A549 (cell line): ENCODE results near the gene SIGLEC9. TPM values are rescaled to one million over a fixed set of nuclear protein-coding genes. Genes with fewer than 3 reads are reported as not detected.

Experiments
- ATAC-seq, 2 experiments: fragments of 200-7000 bp in 1 of 2; fragments of >200 bp in 1 of 2; cut with Nextera tagmentation in 1 of 2; cut with Tn5 transposase in 1 of 2; 3 replicates each; pipeline versions ENCODE4 v1.8.0 to v1.9.1; 2018 to 2020; ENCODE audit warnings: mild to moderate bottlenecking in 1 of 2, moderate library complexity in 1 of 2
- CTCF ChIA-PET: fragments of 300-600 bp; sonication (Branson Sonifier 250); formaldehyde crosslinking; extraction: SDS; loops from one replicate; lab custom pipeline; 2021; ENCODE audit warnings: antibody characterized with exemption, inconsistent platforms; lab: Yijun Ruan, JAX
- POLR2A ChIA-PET: fragments of 350-600 bp; formaldehyde crosslinking; extraction: SDS; loops from one replicate; lab custom pipeline; 2021; ENCODE audit warnings: antibody characterized with exemption, inconsistent platforms; lab: Yijun Ruan, JAX
- DNase-seq, 2 experiments: peaks; one replicate each; pipeline versions ENCODE4 v3.0.0 to v3.0.0-alpha.2; 2011 to 2016; ENCODE audit warnings: low read depth in 1 of 2, low spot score in 1 of 2
- FAIRE-seq: peaks from 2 replicates; lab custom pipeline; 2011; peaks lifted over from hg19 to GRCh38; lab: Jason Lieb, UNC
- H3K27ac ChIP-seq, 2 experiments: fragments of >200 bp; sonication (Bioruptor Twin); formaldehyde crosslinking; 3 replicates each; pipeline ENCODE4 v1.5.1; 2016 to 2017
- H3K4me1 ChIP-seq: fragments of >200 bp; sonication (Bioruptor Twin); formaldehyde crosslinking; 3 replicates; pipeline ENCODE4 v1.6.1; 2016
- H3K4me2 ChIP-seq: fragments of >200 bp; sonication (Bioruptor Twin); formaldehyde crosslinking; 3 replicates; pipeline ENCODE4 v1.6.1; 2016
- H3K4me3 ChIP-seq: fragments of >200 bp; sonication (Bioruptor Twin); formaldehyde crosslinking; 3 replicates; pipeline ENCODE4 v1.5.1; 2016
- H3K9me3 ChIP-seq: fragments of >200 bp; sonication (Bioruptor Twin); formaldehyde crosslinking; 3 replicates; pipeline ENCODE4 v1.6.1; 2016
- CBX2 ChIP-seq: fragments of 200-600 bp; sonication (generic); IDR thresholded peaks from 2 replicates; pipeline ENCODE4 v1.6.1; 2016; ENCODE audit warnings: low read depth, mild to moderate bottlenecking, borderline replicate concordance
- E2F6 ChIP-seq: IDR thresholded peaks from 2 replicates; pipeline ENCODE4 v1.6.1; 2012; ENCODE audit warnings: low read depth, borderline replicate concordance
- ESRRA ChIP-seq: fragments of 150-350 bp; IDR thresholded peaks from 2 replicates; pipeline ENCODE4 v1.6.1; 2014; ENCODE audit warnings: mild to moderate bottlenecking, low read length, borderline replicate concordance
- FOXS1 ChIP-seq: fragments of 250-450 bp; sonication (Bioruptor Pico); IDR thresholded peaks from 2 replicates; pipeline ENCODE4 v1.5.0; 2020; ENCODE audit warnings: mild to moderate bottlenecking, moderate library complexity
- HDAC2 ChIP-seq: fragments of 200-600 bp; sonication (generic); IDR thresholded peaks from 2 replicates; pipeline ENCODE4 v1.6.1; 2016
- HOXB5 ChIP-seq: fragments of 250-450 bp; sonication (Bioruptor Pico); IDR thresholded peaks from 2 replicates; pipeline ENCODE4 v1.5.0; 2020; ENCODE audit warnings: mild to moderate bottlenecking, moderate library complexity
- JUN ChIP-seq, 2 experiments: fragments of >200 bp; sonication (Bioruptor Twin); formaldehyde crosslinking; IDR thresholded peaks; 2 replicates in 1 of 2; 3 replicates in 1 of 2; pipeline ENCODE4 v1.6.1; 2016 to 2017
- KDM1A ChIP-seq: fragments of 200-600 bp; sonication (generic); IDR thresholded peaks from 2 replicates; pipeline ENCODE4 v1.6.1; 2016; ENCODE audit warnings: low read depth, mild to moderate bottlenecking
- MAZ ChIP-seq: fragments of 150-350 bp; IDR thresholded peaks from 2 replicates; pipeline ENCODE4 v1.6.1; 2014; ENCODE audit warnings: antibody characterized with exemption, low read depth, low read length, borderline replicate concordance
- NPAS2 ChIP-seq: fragments of 250-450 bp; sonication (Bioruptor Pico); IDR thresholded peaks from 2 replicates; pipeline ENCODE4 v1.8.0; 2022; ENCODE audit warnings: mild to moderate bottlenecking, moderate library complexity, borderline replicate concordance
- NR3C1 ChIP-seq: fragments of >200 bp; sonication (Bioruptor Twin); formaldehyde crosslinking; IDR thresholded peaks from 3 replicates; pipeline ENCODE4 v1.6.1; 2017
- POLR2AphosphoS2 ChIP-seq: conservative IDR thresholded peaks from 2 replicates; pipeline ENCODE4 v1.6.1; 2012; ENCODE audit warnings: low read length, improper control_type of control experiment, inconsistent platforms
- RAD21 ChIP-seq, 2 experiments: fragments of >200 bp in 1 of 2; sonication (Bioruptor Twin) in 1 of 2; formaldehyde crosslinking in 1 of 2; IDR thresholded peaks in 1 of 2; conservative IDR thresholded peaks in 1 of 2; 2 replicates in 1 of 2; 3 replicates in 1 of 2; pipeline ENCODE4 v1.6.1; 2012 to 2018; ENCODE audit warnings: inconsistent platforms in 1 of 2
- REST ChIP-seq: fragments of 200-600 bp; sonication (generic); IDR thresholded peaks from 2 replicates; pipeline ENCODE4 v1.6.1; 2016; ENCODE audit warnings: antibody characterized with exemption, mild to moderate bottlenecking, moderate library complexity
- SMC3 ChIP-seq: fragments of >200 bp; sonication (Bioruptor Twin); formaldehyde crosslinking; IDR thresholded peaks from 3 replicates; pipeline ENCODE4 v1.6.1; 2018; ENCODE audit warnings: inconsistent platforms
- ZNF302 ChIP-seq: fragments of 250-450 bp; sonication (Bioruptor Pico); IDR thresholded peaks from 2 replicates; pipeline ENCODE4 v1.9.0; 2021; ENCODE audit warnings: inconsistent platforms, mild to moderate bottlenecking, moderate library complexity
- WGBS: methylation state at CpG from one replicate; pipeline ENCODE4 v1.1.6; 2017; ENCODE audit errors: missing lambda C conversion rate; 5-methylcytosine and 5-hydroxymethylcytosine counted together
- polyA plus RNA-seq, 4 experiments: library from polyadenylated mRNA; depleted of rRNA in 3 of 4; stranded (reverse); fragments of >200 nt; fragmentation: RNase III in 1 of 4; extraction: RNeasy Plus Mini Kit Qiagen cat#74134 plus additional on column Dnase treatment in 1 of 4; gene quantifications; 2 replicates in 3 of 4; 3 replicates in 1 of 4; pipeline ENCODE4 v1.2.3, GENCODE V29; 2011 to 2017
- TF ChIP-seq, protein P1 (sequence below): fragments of >200 bp; sonication (Bioruptor Twin); formaldehyde crosslinking; IDR thresholded peaks from 3 replicates; pipeline ENCODE4 v1.5.1; 2016
- TF ChIP-seq, protein P2 (sequence below): IDR thresholded peaks from 2 replicates; pipeline ENCODE4 v1.6.1; 2012

Gene SIGLEC9
- polyA plus RNA-seq, 2 of the 4 experiments (the other 2 are of a cell fraction): not detected

DNA sequence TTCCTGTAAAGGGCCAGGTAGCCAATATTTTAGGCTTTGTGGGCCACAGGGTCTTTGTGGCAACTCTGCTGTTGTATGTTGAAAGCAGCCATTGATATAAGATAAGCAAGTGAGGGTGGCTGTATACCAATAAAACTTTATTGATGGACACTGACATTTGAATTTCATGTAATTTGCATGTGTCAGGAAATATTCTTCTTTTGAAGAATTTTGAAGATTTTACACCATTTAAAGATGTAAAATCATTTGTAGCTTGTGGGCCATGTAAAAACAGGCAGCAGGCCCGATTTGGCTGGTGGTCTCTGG, 14.1 kb upstream of the SIGLEC9 start:
- no peak for FAIRE-seq
- TF ChIP-seq ZNF302 (CRISPR knock-in tag): no peak
- no peak for TF ChIP-seq E2F6
- Histone ChIP-seq H3K4me3 (no peak overlapping the region), H3K9me3 (no peaks in the 10 kb centered on the region), H3K4me1 (peaks cover 10% of the 10 kb centered on the region), H3K4me2 (no peak overlapping the region), H3K27ac (no peak overlapping the region)
- no peak for ATAC-seq
- DNase-seq: no peak
- 0% methylated on average over 1 of the region's 1 CpG for WGBS
- ChIA-PET POLR2A (no interaction called here), CTCF (interaction anchor here (1.0 to 1.8 kb wide), 3 partner anchors 10 to 45 kb away, joined by 4 to 8 read pairs (median 5); no protein-coding TSS in a partner anchor)

DNA sequence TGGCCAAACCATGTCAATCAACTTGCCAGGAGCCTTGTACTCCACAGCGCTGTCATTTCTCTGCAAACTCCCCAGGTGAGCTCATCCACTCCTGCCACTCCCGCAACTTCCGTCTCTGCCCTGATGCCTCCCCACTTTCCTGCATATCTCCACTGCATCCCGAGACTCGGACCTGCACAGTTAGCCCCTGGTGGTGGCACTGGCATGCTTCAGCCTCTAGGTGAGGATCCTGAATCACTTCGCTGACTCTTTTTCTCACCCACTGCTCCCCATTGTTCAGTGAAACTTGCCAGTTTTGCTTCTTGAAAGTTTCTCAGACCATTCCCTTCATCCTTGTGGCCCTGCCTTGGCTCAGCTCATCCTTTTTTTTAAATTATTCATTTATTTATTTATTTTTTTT, 13.1 kb upstream of the SIGLEC9 start:
- peak; percentile 55 to 64 for DNase-seq
- 7% methylated on average over 6 of the region's 6 CpGs for WGBS
- H3K4me2 ChIP-seq: no peak overlapping the region
- H3K4me1 ChIP-seq: peaks cover 10% of the 10 kb centered on the region
- H3K4me3 ChIP-seq: no peak overlapping the region
- H3K9me3 ChIP-seq: no peaks in the 10 kb centered on the region
- ATAC-seq: peak; percentile 31 to 36; a peak in 4 of 6 replicates
- TF ChIP-seq, protein P1, sequence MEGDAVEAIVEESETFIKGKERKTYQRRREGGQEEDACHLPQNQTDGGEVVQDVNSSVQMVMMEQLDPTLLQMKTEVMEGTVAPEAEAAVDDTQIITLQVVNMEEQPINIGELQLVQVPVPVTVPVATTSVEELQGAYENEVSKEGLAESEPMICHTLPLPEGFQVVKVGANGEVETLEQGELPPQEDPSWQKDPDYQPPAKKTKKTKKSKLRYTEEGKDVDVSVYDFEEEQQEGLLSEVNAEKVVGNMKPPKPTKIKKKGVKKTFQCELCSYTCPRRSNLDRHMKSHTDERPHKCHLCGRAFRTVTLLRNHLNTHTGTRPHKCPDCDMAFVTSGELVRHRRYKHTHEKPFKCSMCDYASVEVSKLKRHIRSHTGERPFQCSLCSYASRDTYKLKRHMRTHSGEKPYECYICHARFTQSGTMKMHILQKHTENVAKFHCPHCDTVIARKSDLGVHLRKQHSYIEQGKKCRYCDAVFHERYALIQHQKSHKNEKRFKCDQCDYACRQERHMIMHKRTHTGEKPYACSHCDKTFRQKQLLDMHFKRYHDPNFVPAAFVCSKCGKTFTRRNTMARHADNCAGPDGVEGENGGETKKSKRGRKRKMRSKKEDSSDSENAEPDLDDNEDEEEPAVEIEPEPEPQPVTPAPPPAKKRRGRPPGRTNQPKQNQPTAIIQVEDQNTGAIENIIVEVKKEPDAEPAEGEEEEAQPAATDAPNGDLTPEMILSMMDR: no peak
- TF ChIP-seq CBX2 (no peak), NR3C1 (no peak), REST (no peak), POLR2AphosphoS2 (no peak)
- ChIA-PET CTCF (interaction anchor here (1.2 kb wide), 1 partner anchor 15 kb away, joined by 4 read pairs; no protein-coding TSS in a partner anchor), POLR2A (no interaction called here)
- FAIRE-seq: no peak
- no peak overlapping the region for H3K27ac ChIP-seq

GRCh38 chr19:51114087-51114729, 10.5 kb upstream of the SIGLEC9 start:
- Histone ChIP-seq H3K4me2 (no peak overlapping the region), H3K9me3 (no peaks in the 10 kb centered on the region), H3K4me3 (no peak overlapping the region), H3K27ac (no peak overlapping the region), H3K4me1 (no peaks in the 10 kb centered on the region)
- no peak for TF ChIP-seq NPAS2 (CRISPR knock-in tag)
- TF ChIP-seq MAZ: no peak
- no peak for TF ChIP-seq KDM1A
- no peak for TF ChIP-seq ZNF302 (CRISPR knock-in tag)
- no peak for TF ChIP-seq ESRRA
- TF ChIP-seq JUN (IDR thresholded peaks at IDR 0.05): no peak
- no peak for TF ChIP-seq SMC3
- TF ChIP-seq HDAC2: no peak
- no peak for TF ChIP-seq RAD21 (conservative IDR thresholded peaks at IDR 0.05 in 1 of 2, IDR thresholded peaks at IDR 0.05 in 1 of 2)
- TF ChIP-seq, protein P2, sequence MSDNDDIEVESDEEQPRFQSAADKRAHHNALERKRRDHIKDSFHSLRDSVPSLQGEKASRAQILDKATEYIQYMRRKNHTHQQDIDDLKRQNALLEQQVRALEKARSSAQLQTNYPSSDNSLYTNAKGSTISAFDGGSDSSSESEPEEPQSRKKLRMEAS: no peak
- TF ChIP-seq FOXS1 (CRISPR knock-in tag): no peak
- TF ChIP-seq HOXB5 (CRISPR knock-in tag): no peak
- FAIRE-seq: peak; percentile 23
- CTCF ChIA-PET: interaction anchor here (0.6 to 1.6 kb wide), 6 partner anchors 24 to 275 kb away, joined by 3 to 4 read pairs (median 4); no protein-coding TSS in a partner anchor
- WGBS: 12% methylated on average over 6 of the region's 6 CpGs
- no peak for DNase-seq
- POLR2A ChIA-PET: no interaction called here
- ATAC-seq: no peak
